ENCODE data around the gene P2RX7. TPM values are rescaled to one million over a fixed set of nuclear protein-coding genes. Genes with fewer than 3 reads are reported as not detected.

The P2RX7 gene
- under 0.01 and 5.4 TPM in 2 replicates for total RNA-seq (ENCODE audit: low replicate concordance)

DNA sequence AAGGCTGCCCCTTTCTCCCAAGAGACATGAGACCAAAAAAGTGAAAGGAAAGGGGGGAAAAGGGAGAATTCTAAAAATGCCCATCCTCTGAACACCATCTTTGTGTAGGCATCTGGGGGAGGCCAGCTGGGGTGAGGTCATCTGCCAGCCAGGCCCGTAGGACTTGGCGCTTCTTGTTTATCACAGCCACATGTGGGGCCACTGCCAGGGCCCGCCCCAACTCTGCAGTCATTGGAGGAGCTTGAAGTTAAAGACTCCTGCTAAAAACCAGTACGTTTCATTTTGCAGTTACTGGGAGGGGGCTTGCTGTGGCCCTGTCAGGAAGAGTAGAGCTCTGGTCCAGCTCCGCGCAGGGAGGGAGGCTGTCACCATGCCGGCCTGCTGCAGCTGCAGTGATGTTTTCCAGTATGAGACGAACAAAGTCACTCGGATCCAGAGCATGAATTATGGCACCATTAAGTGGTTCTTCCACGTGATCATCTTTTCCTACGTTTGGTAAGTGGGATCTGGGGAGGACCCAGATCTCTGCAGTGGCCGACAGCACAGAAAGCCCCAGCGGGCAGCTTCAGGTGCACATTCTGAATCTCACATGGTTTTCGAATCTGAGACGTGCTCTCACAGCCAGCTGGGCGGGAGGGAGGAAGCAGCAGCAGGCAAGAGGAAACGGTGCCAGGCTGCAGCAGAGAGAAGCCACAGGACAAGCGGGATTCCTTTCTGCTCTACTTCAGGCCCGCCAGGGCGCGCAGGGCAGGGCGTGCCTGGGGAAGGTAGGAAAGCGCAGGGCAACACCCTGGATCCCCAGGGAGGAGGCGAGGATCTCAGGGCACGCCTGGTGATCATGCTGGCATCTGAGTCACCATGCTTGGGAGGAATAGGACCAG is at the start of gene P2RX7:
TSS of gene P2RX7 (plus strand) at position 276 of the 881 bp plus-strand sequence. CDS start at position 371, 95 bp downstream.

DNA sequence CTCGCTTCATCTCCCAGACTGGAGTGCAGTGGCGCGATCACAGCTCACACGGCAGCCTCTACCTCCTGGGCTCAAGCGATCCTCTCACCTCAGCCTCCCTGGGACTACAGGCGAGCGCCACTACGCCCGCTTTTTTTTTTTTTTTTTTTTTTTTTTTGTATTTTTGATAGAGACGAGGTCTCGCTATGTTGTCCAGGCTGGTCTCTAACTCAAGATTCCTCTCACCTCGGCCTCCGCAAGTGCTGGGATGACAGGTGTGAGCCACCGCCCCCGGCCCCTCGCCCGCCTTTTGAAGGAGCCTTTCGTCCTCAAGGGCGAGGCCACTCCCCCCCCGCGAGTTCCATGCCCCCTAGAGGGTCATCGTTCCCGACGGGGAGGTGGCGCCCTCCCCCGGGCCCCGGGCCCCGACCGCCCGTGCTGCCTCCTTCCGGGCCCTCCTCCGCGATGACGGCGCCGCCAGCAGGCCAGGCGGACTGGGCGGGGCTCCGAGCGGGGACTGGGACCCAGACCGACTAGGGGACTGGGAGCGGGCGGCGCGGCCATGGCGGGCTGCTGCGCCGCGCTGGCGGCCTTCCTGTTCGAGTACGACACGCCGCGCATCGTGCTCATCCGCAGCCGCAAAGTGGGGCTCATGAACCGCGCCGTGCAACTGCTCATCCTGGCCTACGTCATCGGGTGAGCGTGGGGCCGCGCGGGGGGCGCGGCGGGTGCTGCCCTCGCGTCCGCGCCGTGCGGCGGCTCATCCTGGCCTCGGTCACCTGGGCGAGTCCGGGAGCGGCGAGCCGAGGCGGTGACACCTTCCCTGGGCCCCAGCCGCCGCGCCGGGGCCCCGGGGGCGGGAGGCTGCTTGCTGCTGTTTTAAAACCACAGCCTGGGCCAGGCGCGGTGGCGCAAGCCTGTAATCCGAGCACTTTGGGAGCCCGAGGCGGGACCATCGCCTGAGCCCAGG is 77.2 kb downstream of the P2RX7 start, which contains the start of gene P2RX4:
TSS of gene P2RX4 (plus strand) at position 506 of the 949 bp plus-strand sequence. CDS start at position 542, 36 bp downstream.

Other genes with a start within 250 kb of the P2RX7 start
- gene SPPL3, start 228.5 kb upstream of the P2RX7 start, total RNA-seq (ENCODE audit: low replicate concordance), result 3.8 and 9.0 TPM in 2 replicates
- not detected in 2 replicates for gene HNF1A, start 154.3 kb upstream of the P2RX7 start, total RNA-seq (ENCODE audit: low replicate concordance)
- gene C12orf43, start 116.4 kb upstream of the P2RX7 start, total RNA-seq (ENCODE audit: low replicate concordance), result 8.4 and 13.8 TPM in 2 replicates
- gene OASL, start 93.6 kb upstream of the P2RX7 start, total RNA-seq (ENCODE audit: low replicate concordance), result 0.15 and 0.23 TPM in 2 replicates
- 8.7 and 31.2 TPM in 2 replicates for gene P2RX4, start 77.3 kb downstream of the P2RX7 start, total RNA-seq (ENCODE audit: low replicate concordance)
- gene CAMKK2, start 163.8 kb downstream of the P2RX7 start, total RNA-seq (ENCODE audit: low replicate concordance), result 10.4 and 12.2 TPM in 2 replicates
- gene ANAPC5, start 219.5 kb downstream of the P2RX7 start, total RNA-seq (ENCODE audit: low replicate concordance), result 99.1 and 150 TPM in 2 replicates

Data from smooth muscle cell of the coronary artery (primary cell).